HG03280 (cell line): ENCODE measurements around the gene CALHM4.
"Not testable (repeated sequence)": the region's sequence is repeated elsewhere in the genome, so short reads cannot be mapped to it uniquely, and the experiment has no call there.

ENCODE experiments used
- ATAC-seq: cut with Tn5 transposase; IDR thresholded peaks from one replicate; pipeline ENCODE4 v1.9.1; 2021; ENCODE audit warnings: mild to moderate bottlenecking, moderate library complexity; ENCODE audit not compliant: unreplicated experiment

Gene CALHM4

DNA sequence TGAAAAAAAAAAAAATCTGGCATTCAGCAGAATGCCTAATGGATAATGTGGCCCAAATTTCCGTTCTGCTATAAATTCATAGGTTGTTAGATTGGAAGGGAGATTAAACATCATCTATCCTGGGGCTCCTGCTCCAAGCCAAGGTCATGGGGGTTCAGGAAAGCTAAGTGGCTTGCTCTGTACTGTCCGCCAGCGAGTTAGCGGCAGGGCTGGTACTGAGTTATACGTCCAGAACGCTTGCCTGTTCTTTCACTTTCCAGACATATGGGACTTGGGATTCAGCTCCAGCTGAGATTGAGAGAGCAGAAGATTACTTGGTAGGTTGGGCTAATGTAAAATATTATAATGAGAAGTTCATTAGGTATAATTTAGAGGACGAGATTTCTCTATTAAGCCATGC lies 18.6 kb downstream of the CALHM4 start:
- no peak for ATAC-seq

DNA sequence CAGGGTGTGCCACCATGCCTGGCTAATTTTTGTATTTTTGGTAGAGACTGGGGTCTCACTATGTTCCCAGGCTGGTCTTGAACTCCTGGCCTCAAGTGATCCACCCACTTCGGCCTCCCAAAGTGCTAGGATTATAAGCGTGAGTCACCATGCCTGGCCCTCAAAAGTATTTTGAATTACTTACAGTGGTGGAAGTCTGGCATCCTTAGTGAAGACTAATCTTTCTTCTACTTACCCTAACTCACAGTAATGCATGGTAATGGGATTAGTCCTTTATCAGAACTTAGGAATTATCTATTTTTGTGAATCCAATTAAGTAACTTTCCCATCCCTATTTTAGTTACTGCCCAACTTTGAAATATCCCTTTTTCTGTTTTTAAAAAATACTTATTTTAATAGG lies 21.7 kb downstream of the CALHM4 start:
- ATAC-seq: no peak

- ATAC-seq: no peak
Measured at GRCh38 chr6:116577486-116577885, 23.9 kb downstream of the CALHM4 start.

DNA sequence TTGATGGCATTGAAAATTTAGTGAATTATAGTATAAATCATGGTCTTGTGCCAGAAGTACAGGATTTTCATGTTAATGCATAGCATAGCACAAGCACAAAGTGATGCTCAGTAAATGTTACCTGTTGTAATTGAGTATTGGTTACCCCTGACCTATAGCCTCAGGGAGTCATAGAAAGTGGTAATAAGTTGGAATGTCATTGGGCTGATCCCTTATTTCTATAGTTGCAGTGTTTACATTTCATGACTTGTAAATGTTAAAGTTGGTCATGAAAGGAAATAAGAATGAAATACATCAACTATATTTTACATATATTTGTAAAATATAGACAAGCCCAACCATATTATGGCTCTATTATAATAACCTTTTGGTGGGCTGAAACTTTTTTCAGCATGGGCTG lies 24.8 kb downstream of the CALHM4 start:
- no peak for ATAC-seq

GRCh38 chr6:116579143-116579542 lies 25.6 kb downstream of the CALHM4 start:
- ATAC-seq: no peak

DNA sequence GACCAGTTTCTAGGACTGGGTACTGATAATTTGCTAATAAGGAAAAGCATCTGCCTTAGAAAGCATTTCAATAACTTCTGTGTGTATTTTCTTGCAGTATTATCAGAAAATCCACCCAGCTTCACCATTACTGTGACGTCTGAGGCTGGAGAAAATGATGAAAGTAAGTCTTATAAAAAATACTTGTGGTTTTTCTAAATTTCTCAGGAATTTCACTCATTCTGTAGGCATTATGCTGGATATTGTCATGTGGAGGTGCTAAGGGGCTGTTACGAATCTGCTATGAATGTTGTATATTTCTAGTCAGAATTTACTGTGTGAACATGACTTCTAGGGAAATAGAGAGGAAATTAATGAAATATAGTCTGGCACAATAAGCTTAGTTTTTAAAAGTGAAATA lies 26.6 kb downstream of the CALHM4 start:
- no peak for ATAC-seq

DNA sequence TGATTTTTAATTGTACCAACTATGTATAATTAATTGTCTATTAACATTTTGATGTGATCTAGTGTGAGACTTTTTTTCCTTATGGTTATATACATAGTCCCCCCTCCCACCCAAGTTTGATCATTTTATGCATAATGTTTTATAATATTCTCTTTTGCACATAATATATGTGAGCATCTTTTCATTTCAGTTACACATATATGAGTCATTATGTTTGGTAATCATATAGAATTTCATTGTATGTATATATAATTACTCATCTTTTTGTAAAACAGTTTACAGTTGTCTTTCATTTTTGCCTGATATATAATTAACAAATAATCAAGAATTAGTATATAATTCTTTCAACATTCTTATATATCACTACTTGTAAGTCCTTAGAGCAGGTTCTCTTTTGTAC lies 32.7 kb downstream of the CALHM4 start:
- ATAC-seq: no peak

DNA sequence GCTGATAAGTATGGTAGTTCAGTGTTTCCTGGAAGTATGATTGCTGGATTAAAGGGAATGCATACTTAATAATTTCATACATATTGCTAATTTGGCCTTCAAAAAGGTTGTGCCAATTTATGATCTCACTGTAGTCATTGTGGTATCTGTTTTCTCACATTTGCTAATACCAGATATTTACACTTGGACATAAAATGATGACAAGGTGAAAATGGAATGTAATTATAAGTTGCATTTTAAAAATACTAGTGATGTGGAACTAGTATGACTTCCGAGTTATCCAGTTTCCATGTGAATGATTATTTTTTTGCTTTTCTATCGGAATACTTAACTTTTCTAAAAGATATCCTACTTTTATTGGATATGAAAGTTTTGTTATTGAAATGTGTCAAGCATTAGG lies 33.2 kb downstream of the CALHM4 start:
- ATAC-seq: no peak

GRCh38 chr6:116595247-116595646 lies 41.7 kb downstream of the CALHM4 start:
- no peak for ATAC-seq

DNA sequence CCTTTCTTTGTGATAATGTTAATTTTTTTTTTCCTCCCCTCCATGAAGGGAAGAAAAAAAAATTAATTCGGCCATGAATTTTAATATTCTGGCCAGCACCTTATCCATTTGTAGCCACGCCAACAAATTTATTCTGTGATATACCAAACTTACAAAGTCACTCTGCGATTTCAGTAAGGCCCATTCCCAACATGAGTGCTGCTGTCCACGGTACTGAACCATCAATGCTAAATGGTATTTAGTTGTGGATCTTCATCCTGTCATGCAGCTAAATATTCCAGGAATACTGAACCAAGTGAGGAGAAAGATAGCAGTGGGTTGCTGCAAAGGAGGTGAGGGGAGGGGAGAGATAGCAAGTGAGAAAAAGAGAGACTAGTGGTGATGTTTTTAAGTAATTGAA lies 43.3 kb downstream of the CALHM4 start:
- ATAC-seq: no peak

GRCh38 chr6:116603916-116604315 lies 50.4 kb downstream of the CALHM4 start:
- not testable (repeated sequence) for ATAC-seq

- not testable (repeated sequence) for ATAC-seq
Measured at GRCh38 chr6:116604868-116605267, 51.3 kb downstream of the CALHM4 start.

DNA sequence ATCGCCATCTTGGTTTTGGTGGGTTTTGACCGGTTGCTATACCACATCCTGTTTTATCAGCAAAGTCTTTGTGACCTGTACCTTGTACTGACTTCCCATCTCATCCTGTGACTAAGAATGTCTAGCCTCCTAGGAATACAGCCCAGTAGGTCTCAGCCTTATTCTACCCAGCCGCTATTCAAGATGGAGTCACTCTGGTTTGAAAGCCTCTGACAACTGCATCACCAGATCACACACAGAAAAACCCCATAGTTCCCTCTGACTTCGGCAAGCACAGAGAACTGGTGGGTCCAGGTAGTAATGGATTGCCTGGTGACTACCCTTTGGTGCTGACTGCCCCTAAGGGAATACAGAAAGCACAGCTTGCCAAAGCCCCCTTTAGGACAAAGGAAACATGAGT lies 52.4 kb downstream of the CALHM4 start:
- ATAC-seq: no peak
